Measurements from ENCODE around the gene PSTPIP1.

Gene PSTPIP1

DNA sequence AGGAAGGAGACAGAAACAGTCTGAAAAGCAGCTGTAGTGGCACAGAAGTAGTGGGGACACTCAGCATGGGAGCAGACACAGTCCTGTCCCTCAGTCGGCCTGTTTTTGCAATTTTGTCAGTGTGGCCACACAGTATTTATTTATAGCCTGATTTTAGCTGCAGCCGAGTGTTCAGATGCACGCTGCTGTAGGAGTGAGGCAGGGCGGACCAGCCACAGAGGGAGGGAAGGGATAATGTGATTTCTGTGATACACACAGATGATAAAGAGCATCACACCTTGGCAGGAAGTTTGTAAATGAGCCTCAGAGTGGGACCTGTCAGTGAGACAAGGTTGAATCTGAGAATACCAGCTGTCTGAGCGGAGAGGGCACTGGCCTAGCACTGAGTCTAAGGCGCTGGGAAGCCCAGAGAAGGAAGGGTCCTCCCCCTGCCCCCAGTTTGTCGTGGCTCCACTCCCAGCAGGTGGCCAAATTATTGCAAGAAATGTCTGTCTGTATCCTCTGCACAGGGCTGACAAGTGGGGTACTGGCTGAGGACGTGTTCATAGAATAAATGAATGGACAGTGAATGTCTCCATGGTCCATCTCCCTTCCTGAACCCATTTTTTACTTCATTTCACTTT lies 3.8 kb downstream of the PSTPIP1 start:
- no peak for DNase-seq (ENCODE audit: low read depth)

- DNase-seq (ENCODE audit: low read depth) = no peak
Observed at GRCh38 chr15:76999996-77000395, 5.1 kb downstream of the PSTPIP1 start.

DNA sequence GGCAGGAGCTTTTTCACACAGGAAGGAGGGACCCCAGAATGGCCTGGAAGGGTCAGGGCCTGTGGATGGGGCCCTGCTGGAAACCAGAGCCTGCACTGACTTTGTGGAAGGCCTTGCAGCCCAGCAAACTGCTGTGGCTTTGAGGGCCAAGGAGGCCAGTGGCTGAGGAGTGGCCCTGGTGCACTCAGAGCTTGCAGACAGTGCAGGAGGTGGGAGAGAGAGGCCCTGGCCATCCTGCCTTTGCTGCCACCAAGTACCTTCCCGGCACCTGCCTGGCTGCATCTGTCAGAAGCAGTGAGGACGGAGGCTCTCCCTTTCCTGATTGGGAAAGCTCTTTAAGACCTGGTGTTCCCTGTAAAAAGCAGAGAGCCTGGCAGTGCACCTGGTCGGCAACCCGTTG lies 6.4 kb downstream of the PSTPIP1 start:
- no peak for DNase-seq (ENCODE audit: low read depth)

DNA sequence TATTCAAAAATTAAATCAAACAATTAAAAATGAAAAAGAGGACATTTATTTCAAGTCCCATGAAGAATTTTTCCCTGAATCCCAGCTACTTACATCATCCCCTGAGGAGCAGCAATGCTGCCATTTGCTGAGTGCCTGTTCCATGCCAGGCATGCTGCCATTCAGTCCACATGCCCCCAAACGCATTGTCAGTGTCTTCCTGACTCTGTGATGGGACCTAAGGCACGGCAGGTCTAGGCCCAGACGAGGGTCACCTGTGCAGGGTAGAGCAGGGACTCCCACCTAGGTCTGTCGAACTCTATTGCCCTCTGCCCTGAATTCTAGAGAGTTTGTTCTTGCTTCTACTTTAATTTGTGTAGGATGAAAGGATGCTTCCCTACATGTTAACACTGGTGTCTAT lies 7.0 kb downstream of the PSTPIP1 start:
- no peak for DNase-seq (ENCODE audit: low read depth)

GRCh38 chr15:77002436-77002835 lies 7.5 kb downstream of the PSTPIP1 start:
- no peak for DNase-seq (ENCODE audit: low read depth)

DNA sequence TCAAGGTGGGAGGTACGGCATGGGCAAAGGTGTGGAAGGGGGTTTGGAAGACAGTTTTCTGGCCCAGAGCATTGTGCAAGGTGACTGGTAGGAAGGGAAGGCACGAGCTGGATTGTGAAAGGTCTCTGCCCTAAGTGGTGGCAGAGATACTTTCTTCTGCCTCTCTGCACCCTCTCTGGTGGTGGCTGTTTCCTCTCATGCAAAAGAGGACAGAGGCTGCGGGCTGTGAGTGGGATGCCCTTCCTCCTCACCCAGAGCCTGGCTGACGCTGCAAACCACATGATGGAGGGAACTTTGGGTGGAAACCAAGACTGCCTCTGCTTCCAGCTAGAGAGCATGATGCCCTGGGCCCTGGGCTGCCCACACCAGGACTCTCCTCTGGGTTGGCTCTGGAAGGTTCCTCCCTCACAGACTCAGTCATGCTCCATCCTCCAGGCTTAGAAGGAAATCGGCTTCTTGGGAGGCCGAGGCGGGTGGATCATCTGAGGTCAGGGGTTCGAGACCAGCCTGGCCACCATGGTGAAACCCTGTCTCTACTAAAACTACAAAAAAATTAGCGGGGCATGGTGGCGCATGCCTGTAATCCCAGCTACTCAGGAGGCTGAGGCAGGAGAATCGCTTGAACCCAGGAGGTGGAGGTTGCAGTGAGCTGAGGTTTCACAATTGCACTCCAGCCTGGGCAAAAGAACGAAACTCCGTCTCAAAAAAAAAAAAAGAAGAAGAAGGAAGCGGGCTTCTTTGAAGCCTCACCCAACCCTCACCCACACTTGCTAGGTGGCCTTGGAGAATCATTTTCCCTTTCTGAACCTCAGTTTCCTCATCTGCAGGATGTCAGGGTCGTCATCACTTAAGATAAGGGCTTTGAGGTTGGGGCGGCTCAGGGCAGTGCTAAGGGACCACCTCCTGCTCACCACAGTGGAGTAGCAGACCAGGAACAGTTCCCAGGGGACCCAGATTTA lies 8.3 kb downstream of the PSTPIP1 start:
- no peak for DNase-seq (ENCODE audit: low read depth)

- no peak for DNase-seq (ENCODE audit: low read depth)
Observed at GRCh38 chr15:77004189-77004588, 9.3 kb downstream of the PSTPIP1 start.

- no peak for DNase-seq (ENCODE audit: low read depth)
Observed at GRCh38 chr15:77009176-77009575, 14.2 kb downstream of the PSTPIP1 start.

DNA sequence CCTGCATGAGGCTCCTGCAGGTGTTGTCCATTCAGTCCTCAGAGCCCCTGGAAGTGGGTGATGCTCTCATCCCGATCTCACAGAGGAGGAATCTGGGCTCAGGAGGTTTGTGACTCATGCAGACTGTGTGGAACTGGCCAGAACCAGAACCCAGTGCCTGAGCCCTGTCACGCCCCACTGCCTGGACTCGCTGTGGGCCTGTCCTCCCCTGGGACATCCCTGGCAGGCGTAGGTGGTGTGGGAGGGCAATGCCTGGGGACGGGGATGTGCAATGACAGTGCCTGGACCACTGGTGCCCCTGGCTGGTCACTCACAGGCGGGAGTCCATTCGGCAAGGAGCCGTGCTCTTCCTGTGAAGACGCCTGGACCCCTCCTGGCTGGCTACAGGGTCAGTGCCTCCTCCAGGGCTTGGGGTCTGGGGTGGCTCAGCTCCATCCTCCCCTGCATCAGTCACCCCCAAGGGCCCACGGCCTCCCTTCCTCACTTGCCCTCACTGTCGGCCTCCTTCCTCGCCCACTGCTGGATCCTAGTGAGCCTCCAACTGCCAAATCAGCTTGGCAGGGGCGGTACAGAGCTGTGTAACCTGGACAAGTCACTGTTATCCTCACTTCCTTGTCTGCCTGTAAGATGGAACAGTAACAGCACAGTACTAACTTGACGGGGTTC lies 14.9 kb downstream of the PSTPIP1 start:
- DNase-seq (ENCODE audit: low read depth) = no peak

DNA sequence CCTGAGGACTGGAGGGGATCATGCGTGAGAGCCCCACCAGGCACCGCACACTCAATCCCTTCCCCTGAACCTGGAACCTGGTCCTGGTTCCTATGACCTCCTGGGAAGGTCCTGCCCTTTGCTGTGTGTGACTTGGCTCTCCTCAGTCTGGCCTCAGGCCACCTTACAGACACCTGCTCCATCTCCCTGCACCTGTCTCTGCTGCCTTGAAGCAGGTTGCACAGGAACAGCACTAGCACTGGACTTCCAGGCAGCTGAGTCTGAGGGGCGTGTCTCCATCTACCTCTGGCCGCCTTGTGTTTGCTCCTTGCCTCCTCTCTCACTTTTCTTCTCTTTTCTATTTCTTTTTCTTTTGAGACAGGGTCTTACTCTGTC lies 15.4 kb downstream of the PSTPIP1 start:
- DNase-seq (ENCODE audit: low read depth) = no peak

DNA sequence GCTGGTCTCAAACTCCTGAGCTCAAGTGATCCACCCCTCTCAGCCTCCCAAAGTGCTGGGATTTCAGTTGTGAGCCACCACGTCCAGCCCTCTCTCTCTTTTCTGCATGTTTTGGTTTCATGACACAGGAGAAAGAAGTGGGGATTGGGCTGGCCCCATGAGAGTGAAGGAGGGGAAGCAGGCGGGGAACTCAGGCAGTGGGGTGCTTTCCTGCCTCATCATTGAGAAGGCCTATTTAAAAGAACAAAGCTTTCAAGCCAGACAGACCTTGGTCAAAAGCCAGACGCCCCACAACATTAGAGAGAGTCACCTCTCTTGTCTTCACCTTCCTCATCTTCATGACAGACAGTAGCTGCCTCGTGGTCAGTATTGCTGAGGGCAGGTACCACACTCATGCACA lies 15.9 kb downstream of the PSTPIP1 start:
- DNase-seq (ENCODE audit: low read depth) = no peak

- no peak for DNase-seq (ENCODE audit: low read depth)
Observed at GRCh38 chr15:77012117-77012712, 17.3 kb downstream of the PSTPIP1 start.

GRCh38 chr15:77012868-77013267 lies 17.9 kb downstream of the PSTPIP1 start:
- no peak for DNase-seq (ENCODE audit: low read depth)

DNA sequence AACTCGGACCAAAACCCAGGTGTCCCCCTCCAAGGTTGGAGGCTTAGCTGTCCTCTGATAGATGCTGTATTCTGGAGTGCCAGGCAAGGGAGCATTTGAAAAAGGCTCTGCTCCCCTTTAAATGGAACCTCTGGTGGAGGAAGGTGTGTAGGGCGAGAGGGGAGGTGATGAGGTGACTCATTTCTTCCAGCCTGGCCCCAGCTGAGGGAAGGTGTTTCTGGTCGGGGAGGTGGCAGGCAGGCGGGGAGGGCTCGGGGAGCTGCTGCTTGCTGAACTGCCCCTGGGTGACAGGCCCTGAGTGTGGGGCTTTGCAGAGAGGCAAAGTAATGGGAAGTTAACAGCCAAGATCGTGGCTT lies 18.8 kb downstream of the PSTPIP1 start:
- DNase-seq (ENCODE audit: low read depth) = peak; percentile 71

DNA sequence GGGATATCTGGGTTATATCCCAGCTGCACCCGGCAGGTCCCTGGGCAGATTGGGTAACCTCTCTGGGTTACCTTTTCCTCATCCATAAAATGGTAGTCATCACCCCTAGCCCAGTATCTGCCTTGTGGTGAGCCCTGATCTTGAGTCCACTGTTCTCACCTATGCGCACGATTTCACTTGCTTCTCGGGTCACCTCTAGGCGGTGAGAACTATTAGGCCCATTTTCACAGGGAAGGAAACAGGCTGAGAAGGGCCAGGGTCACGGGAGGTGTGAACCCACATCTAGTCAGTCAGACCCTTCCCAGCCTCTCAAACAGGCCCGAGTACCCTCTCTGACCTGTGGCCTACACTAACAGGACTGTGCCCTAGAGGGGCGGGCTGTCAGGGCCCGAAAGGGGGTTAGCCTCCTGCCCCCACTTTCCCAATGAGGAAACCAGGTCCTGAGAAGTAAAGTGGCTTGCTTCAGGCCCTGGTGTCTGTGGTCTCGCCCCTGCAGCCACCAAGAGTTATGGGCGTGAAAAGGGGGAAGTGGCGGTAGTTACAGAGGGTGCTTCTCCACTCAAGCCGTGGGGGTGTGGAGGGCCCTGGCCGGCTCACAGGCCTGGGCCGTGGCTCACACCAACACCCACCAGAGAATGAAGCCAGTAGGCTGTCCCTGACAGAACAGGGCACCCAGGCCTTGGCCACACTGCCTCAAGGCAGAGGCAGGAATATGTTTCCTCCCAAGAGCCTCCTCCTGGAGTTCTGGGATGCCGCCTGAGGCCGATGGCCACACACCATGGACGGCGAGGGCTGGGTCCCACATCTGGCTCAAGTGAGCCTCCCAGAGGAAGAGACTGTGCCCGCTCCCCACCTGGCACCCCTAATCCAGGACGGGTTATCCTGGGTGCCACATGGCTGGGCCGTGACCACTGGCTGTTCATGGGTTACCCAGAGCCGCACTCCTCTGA lies 19.5 kb downstream of the PSTPIP1 start:
- DNase-seq (ENCODE audit: low read depth) = no peak

GRCh38 chr15:77015646-77016320 lies 20.9 kb downstream of the PSTPIP1 start:
- no peak for DNase-seq (ENCODE audit: low read depth)

DNA sequence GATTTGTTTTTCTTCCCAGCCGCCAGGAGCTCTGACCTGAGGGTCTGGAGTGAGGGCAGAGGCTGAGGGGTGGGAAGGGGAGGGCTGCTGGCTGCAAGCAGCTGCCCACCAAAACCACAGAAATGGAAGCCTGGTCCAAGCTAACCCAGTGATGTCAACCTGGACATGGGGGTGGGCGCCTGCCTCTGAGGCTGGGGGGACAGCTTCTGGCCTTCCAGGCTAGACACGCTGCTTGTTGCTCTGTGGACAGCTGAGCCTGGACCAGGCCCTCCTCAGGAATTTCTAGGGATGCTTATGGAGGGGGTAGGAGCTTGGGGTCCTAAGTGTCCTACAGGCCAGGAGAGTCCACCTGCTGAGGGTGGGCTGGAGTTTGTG lies 21.4 kb downstream of the PSTPIP1 start:
- DNase-seq (ENCODE audit: low read depth) = no peak

DNA sequence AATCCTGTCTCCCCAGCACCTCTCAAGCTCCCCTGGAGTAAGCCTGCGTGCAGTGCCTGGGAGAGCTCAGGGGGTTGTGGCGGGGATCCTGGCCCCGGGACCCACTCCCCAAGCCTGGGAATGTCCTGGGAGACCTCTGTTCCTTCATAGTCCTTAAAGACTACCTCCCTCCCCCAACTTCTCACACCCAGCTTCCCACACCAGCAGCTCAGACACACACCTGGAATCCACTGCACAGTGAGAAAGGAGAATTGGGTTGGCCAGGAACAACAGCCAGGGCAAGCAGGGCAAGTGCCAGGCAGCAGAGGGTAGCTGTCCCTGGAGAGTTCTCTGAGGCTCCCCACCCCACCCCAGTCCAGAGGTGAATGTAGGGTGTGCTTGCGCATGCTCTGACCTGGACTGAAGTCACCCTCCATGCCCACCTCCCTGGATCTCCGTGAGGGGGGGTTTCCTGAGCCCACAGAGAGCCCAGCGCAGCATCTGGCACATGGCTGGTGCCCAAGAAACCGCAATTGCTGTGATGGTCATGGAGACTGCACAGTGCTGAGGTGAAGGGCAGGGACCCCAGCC lies 22.2 kb downstream of the PSTPIP1 start:
- DNase-seq (ENCODE audit: low read depth) = no peak

DNA sequence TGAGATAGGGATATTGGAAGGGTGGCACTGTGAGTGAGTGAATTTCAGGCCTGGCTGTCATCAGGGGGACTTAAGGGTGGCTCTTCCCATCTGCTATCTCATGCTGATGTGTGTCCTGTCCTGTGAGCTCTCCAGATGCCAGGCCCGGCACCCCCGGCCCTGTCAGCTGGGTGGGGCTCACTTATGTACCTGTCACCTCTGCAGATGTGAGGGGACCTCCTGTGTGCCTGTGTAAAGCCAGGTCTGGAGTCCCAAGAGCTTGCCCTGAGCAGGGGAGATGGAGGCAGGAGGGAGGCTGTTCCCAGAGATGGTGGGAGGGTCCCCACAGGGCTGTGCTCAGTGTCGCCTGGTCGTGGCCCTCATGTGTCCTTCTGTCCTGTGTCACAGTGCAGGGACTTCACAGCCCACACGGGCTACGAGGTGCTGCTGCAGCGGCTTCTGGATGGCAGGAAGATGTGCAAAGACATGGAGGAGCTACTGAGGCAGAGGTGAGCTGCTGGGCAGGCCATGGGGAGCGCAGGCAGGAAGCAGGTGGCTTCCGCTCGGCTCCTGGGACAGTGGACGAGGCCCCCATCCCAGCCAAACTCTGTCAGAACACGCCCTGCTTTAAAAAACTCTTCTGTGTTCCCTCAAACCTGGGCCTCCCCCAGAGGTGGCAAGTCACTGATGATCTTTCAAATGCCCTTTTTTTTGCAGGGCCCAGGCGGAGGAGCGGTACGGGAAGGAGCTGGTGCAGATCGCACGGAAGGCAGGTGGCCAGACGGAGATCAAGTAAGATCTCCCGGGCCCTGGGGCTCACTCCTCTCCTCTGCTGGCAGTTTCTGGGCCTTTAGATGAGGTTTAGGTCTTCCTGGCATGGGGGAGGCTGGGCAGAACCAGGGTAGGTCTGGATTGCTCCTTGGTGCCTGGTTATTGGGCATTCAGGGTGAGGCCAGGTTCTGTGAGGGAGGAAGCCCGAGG lies 23.1 kb downstream of the PSTPIP1 start:
- no peak for DNase-seq (ENCODE audit: low read depth)
